NCI-H2107 (cell line): Measurements from ENCODE around the gene COQ8A.
"Not testable (repeated sequence)": the region's sequence is repeated elsewhere in the genome, so short reads cannot be mapped to it uniquely, and the experiment has no call there.

ENCODE experiments used
- DNase-seq: peaks from one replicate; lab custom pipeline; 2025; lab: John Stamatoyannopoulos, UW

Gene COQ8A

GRCh38 chr1:226985239-226985838 lies 45.2 kb downstream of the COQ8A start:
- no peak for DNase-seq

- no peak for DNase-seq
Measured at GRCh38 chr1:226985839-226986463, 45.9 kb downstream of the COQ8A start.

- DNase-seq = no peak
Measured at GRCh38 chr1:226986496-226987178, 46.5 kb downstream of the COQ8A start.

GRCh38 chr1:226987179-226987536 lies 47.1 kb downstream of the COQ8A start:
- no peak for DNase-seq

- no peak for DNase-seq
Measured at GRCh38 chr1:226987623-226988333, 47.7 kb downstream of the COQ8A start.

- DNase-seq = no peak
Measured at GRCh38 chr1:226988334-226988666, 48.2 kb downstream of the COQ8A start.

- DNase-seq = no peak
Measured at GRCh38 chr1:226989085-226989920, 49.2 kb downstream of the COQ8A start.

- DNase-seq = no peak
Measured at GRCh38 chr1:226990133-226990716, 50.1 kb downstream of the COQ8A start.

- no peak for DNase-seq
Measured at GRCh38 chr1:226991920-226992319, 51.8 kb downstream of the COQ8A start.

- DNase-seq = no peak
Measured at GRCh38 chr1:226993814-226994585, 53.9 kb downstream of the COQ8A start.

GRCh38 chr1:226994586-226995364 lies 54.7 kb downstream of the COQ8A start:
- DNase-seq = no peak

GRCh38 chr1:226995365-226996332 lies 55.6 kb downstream of the COQ8A start:
- DNase-seq = no peak

GRCh38 chr1:226999579-226999978 lies 59.5 kb downstream of the COQ8A start:
- DNase-seq = not testable (repeated sequence)

- DNase-seq = no peak
Measured at GRCh38 chr1:227002531-227003049, 62.5 kb downstream of the COQ8A start.

GRCh38 chr1:227003165-227003564 lies 63.1 kb downstream of the COQ8A start:
- DNase-seq = no peak

GRCh38 chr1:227004796-227005195 lies 64.7 kb downstream of the COQ8A start:
- DNase-seq = no peak

- no peak for DNase-seq
Measured at GRCh38 chr1:227006226-227006796, 66.2 kb downstream of the COQ8A start.

- DNase-seq = no peak
Measured at GRCh38 chr1:227009937-227010336, 69.8 kb downstream of the COQ8A start.
